Omental fat pad (tissue), 4 donors: Measurements from ENCODE around the gene CLDN4. TPM values are rescaled to one million over a fixed set of nuclear protein-coding genes. Genes with fewer than 3 reads are reported as not detected.
A peak's percentile ranks its signal among the peaks of the same experiment; 100 is the strongest.

Source experiments
- ATAC-seq: fragments of 150-250 bp; one replicate; pipeline ENCODE4 v1.9.1; 2016; ENCODE audit warnings: mild to moderate bottlenecking, moderate library complexity; ENCODE audit not compliant: low FRiP score
- DNase-seq: peaks from one replicate; pipeline ENCODE4 v3.0.0-alpha.2; 2019; ENCODE audit warnings: low spot score
- CTCF ChIP-seq, 3 donors: fragments of 450-650 bp; IDR thresholded peaks; one replicate each; pipeline ENCODE4 v1.5.1; 2016 to 2017; ENCODE audit warnings: antibody characterized with exemption in 3 of 3, mild to moderate bottlenecking in 3 of 3, moderate library complexity in 2 of 3
- total RNA-seq, 4 donors: library from RNA; depleted of rRNA; stranded (reverse); fragments of >200 nt; gene quantifications; one replicate each; pipeline ENCODE4 v1.1.0, GENCODE V29; 2016

The CLDN4 gene
- total RNA-seq, 4 donors from 2014 or later: 0.19 to 0.65 (median 0.60) TPM; not detected in 1

GRCh38 chr7:73860859-73861258 is 30.1 kb downstream of the CLDN4 start, which contains the start of gene TMEM270:
Gene TMEM270 (plus strand): TSS chr7:73861159. CDS start chr7:73861195, 36 bp downstream.
- DNase-seq: no peak
- no peak for ATAC-seq
- no peak for TF ChIP-seq CTCF (IDR thresholded peaks at IDR 0.05)

- no peak for DNase-seq
- no peak for TF ChIP-seq CTCF (IDR thresholded peaks at IDR 0.05)
- ATAC-seq: no peak
Observed at GRCh38 chr7:73861305-73861704, 30.5 kb downstream of the CLDN4 start.

- ATAC-seq: no peak
- DNase-seq: no peak
- no peak for TF ChIP-seq CTCF (IDR thresholded peaks at IDR 0.05)
Observed at GRCh38 chr7:73864981-73865711, 34.4 kb downstream of the CLDN4 start.

GRCh38 chr7:73865738-73866445 is 35.1 kb downstream of the CLDN4 start:
- ATAC-seq (peak; percentile 57), DNase-seq (no peak)
- no peak for TF ChIP-seq CTCF (IDR thresholded peaks at IDR 0.05)

- no peak for DNase-seq
- no peak for TF ChIP-seq CTCF (IDR thresholded peaks at IDR 0.05)
- ATAC-seq: no peak
Observed at GRCh38 chr7:73866446-73866767, 35.6 kb downstream of the CLDN4 start.

GRCh38 chr7:73869011-73869798 is 38.4 kb downstream of the CLDN4 start:
- ATAC-seq (no peak), DNase-seq (no peak)
- no peak for TF ChIP-seq CTCF (IDR thresholded peaks at IDR 0.05)
